Ectodermal cell (in vitro differentiated cells): ENCODE measurements around the gene TLE2.
A peak's percentile ranks its signal among the peaks of the same experiment; 100 is the strongest.

Experiments
- H3K27ac ChIP-seq: 2 replicates; pipeline ENCODE4 v1.7.0; 2013; ENCODE audit warnings: mild to moderate bottlenecking, low read depth, low read length; ENCODE audit not compliant: insufficient read depth, poor library complexity, severe bottlenecking
- H3K27me3 ChIP-seq: 2 replicates; pipeline ENCODE4 v1.7.0; 2013; ENCODE audit warnings: mild to moderate bottlenecking, low read length; ENCODE audit not compliant: insufficient read depth, control insufficient read depth, poor library complexity, severe bottlenecking
- H3K36me3 ChIP-seq: one replicate; pipeline ENCODE4 v1.7.0; 2013; ENCODE audit warnings: low read length; ENCODE audit not compliant: control insufficient read depth, insufficient read depth
- H3K4me1 ChIP-seq: one replicate; pipeline ENCODE4 v1.7.0; 2013; ENCODE audit warnings: low read length; ENCODE audit not compliant: control insufficient read depth, insufficient read depth
- H3K4me3 ChIP-seq: 2 replicates; pipeline ENCODE4 v1.7.0; 2013; ENCODE audit warnings: low read depth, low read length, control low read depth; ENCODE audit not compliant: insufficient read depth
- H3K9me3 ChIP-seq: 2 replicates; pipeline ENCODE4 v1.7.0; 2013; ENCODE audit warnings: mild to moderate bottlenecking, low read length, moderate library complexity; ENCODE audit not compliant: control insufficient read depth
- WGBS, 2 experiments: methylation state at CpG; one replicate each; pipeline ENCODE4 v1.1.7; 2013; ENCODE audit warnings: missing lambda C conversion rate in 2 of 2; 5-methylcytosine and 5-hydroxymethylcytosine counted together

TLE2 gene

DNA sequence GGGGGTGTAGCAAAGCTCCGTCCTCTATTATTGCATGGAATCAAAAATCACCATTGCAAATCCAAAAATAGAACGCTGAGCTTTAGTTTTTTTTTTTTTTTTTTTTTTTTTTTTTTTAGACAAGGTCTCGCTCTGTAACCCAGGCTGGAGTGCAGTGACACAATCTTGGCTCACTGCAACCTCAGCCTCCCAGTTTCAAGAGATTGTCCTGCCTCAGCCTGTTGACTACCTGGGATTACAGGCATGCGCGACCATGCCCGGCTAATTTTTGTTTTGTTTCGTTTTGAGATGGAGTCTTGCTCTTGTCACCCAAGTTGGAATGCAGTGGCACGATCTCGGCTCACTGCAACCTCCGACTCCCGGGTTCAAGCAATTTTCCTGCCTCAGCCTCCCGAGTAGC lies 69.0 kb downstream of the TLE2 start:
- Histone ChIP-seq H3K9me3 (no peaks in the 10 kb centered on the region), H3K27ac (no peak overlapping the region)
- whole genome bisulfite sequencing, 2 experiments = 93 to 94% methylated on average over 12 of the region's 12 CpGs

DNA sequence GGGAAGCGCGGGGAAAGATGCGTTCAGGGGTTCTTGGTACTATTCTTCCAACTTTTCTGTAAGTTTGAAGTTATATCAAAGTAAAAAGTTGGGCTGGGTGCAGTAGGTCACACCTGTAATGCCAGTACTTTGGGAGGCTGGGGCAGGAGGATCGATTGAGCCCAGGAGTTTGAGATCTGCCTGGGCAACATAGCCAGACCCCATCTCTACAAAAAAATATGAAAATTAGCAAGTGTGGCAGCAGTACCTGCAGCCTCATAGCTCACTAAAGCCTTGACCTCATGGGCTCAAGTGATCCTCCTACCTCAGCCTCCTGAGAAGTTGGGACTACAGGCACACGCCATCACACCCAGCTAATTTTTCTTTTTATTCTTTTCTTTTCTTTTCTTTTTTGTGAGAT lies 71.9 kb downstream of the TLE2 start:
- 91 to 93% methylated on average over 5 of the region's 5 CpGs for WGBS, 2 experiments
- Histone ChIP-seq H3K4me1 (no peaks in the 10 kb centered on the region), H3K36me3 (no peaks in the 10 kb centered on the region), H3K27me3 (no peaks in the 10 kb centered on the region), H3K9me3 (no peaks in the 10 kb centered on the region), H3K27ac (no peak overlapping the region), H3K4me3 (no peak overlapping the region)

More for the DNA sequence above, 69.0 kb downstream of the TLE2 start:
- no peaks in the 10 kb centered on the region for H3K4me1 ChIP-seq
- H3K36me3 ChIP-seq = no peaks in the 10 kb centered on the region
- H3K4me3 ChIP-seq = no peak overlapping the region
- no peaks in the 10 kb centered on the region for H3K27me3 ChIP-seq

DNA sequence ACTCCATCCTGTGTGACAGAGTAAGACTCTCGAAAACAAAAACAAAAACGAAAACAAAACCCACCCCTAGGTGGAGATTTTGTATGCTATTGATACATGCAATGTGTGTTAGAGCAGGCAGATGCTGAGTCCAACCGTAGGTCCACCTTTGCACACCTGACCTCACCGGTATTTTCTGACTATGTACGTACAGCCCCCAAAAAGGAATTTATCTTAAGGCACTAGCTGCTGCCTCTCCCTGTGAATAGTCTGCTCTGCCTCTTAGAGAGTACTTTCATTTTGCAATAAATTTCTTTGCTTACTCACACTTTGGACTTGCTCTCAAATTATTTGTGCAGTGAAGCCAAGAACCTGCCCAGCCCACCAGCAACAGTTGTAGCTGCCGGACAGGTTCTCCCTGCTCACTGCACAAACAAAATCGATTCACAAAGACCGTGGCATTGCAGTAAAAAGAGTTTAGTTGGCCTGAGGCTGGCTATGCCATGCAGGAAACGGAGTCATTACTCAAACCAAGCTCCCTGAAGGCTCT lies 76.1 kb downstream of the TLE2 start:
- Histone ChIP-seq H3K27ac (no peak overlapping the region), H3K4me3 (no peak overlapping the region)

DNA sequence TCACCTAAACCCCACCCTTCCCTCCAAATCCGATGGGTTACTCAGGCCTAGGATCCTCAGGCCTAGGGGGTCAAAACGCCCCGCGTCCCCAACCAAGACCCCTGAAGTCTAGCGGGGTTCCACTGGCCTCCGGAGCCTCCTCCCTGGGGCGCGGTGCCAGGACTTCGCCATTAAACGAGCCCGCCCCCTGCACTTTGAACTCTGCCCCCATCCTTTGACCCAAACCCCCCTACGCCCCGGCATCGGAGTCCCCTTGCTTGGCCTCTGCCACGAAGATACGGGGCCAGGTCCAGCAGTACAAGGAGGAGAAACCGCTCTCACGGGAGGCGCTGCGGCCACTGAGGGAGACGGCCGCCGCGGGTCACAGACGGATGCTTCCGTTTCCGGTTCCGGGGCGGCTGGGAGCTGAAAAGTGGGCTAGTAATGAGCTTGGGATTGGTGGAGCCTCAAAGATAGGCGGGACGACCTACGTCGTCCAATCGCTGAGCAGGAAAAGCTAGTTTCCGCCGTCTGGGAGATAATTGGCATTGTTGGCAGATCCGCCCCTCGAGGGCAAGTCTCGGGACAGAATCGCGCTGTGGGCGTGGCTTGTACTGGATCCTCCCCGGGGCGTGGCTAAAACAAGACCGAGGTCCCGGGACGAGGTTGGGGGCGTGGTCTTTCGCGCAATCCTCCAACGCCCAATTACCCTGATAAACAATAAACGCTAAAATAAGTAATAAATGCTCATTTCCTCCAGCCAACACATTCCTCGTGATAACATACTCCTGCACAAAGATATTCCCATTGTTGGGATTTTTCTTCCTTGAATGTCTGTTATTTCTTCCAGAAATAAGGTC lies 78.6 kb downstream of the TLE2 start:
- peak overlapping the region; percentile 9 for H3K27ac ChIP-seq
- H3K9me3 ChIP-seq = no peaks in the 10 kb centered on the region
- H3K4me1 ChIP-seq = peaks cover 6% of the 10 kb centered on the region
- WGBS, 2 experiments = 0% methylated on average over 53 of the region's 53 CpGs
- H3K27me3 ChIP-seq = no peaks in the 10 kb centered on the region
- H3K36me3 ChIP-seq = no peaks in the 10 kb centered on the region
- peak overlapping the region; percentile 89 for H3K4me3 ChIP-seq

More for the DNA sequence above, 76.1 kb downstream of the TLE2 start:
- WGBS, 2 experiments = 87% methylated on average over 8 to 9 of the region's 9 CpGs
- Histone ChIP-seq H3K4me1 (peaks cover 6% of the 10 kb centered on the region), H3K9me3 (no peaks in the 10 kb centered on the region), H3K27me3 (no peaks in the 10 kb centered on the region), H3K36me3 (no peaks in the 10 kb centered on the region)

DNA sequence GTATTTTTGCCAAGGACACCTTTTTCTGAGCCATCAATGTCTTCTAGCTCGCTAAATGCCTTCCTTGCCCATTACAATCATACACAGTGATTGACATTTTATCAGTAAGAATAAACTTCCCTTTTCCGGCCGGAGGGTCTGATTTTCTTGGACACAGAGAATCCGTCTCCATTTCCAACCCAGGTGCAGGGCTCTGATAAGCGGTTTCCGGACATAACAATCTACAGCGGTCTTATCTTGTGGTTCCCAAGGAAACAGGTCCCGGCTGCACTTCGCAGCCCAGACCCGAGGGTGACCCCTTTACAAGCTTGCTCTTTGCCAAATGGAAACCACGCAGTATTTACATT lies 79.2 kb downstream of the TLE2 start:
- H3K27ac ChIP-seq = peak overlapping the region; percentile 9
- H3K4me1 ChIP-seq = peaks cover 6% of the 10 kb centered on the region
- H3K27me3 ChIP-seq = no peaks in the 10 kb centered on the region
- H3K36me3 ChIP-seq = no peaks in the 10 kb centered on the region
- no peaks in the 10 kb centered on the region for H3K9me3 ChIP-seq
- peak overlapping the region; percentile 89 for H3K4me3 ChIP-seq
- 10 to 12% methylated on average over 11 of the region's 11 CpGs for WGBS, 2 experiments
